H1 (cell line): ENCODE data around the gene GNG7. TPM values are rescaled to one million over a fixed set of nuclear protein-coding genes. Genes with fewer than 3 reads are reported as not detected.

Experiments used
- CTCF ChIA-PET: fragments of 300-600 bp; sonication (Branson Sonifier 250); formaldehyde crosslinking; loops from one replicate; lab custom pipeline; 2021; ENCODE audit not compliant: partially characterized antibody; lab: Charles Lee
- POLR2A ChIA-PET: fragments of 300-600 bp; sonication (Branson Sonifier 250); formaldehyde crosslinking; loops from one replicate; lab custom pipeline; 2021; ENCODE audit warnings: inconsistent platforms; ENCODE audit not compliant: partially characterized antibody; lab: Charles Lee
- DNase-seq, 2 experiments: peaks; one replicate each; pipeline versions ENCODE4 v3.0.0 to v3.0.0-alpha.2; 2010 to 2022; ENCODE audit warnings: low spot score in 2 of 2, low read depth in 1 of 2, mixed read lengths in 1 of 2
- FAIRE-seq: peaks from 2 replicates; lab custom pipeline; 2011; peaks lifted over from hg19 to GRCh38; lab: Jason Lieb, UNC
- H2AFZ ChIP-seq: 2 replicates; pipeline ENCODE4 v1.8.1; 2012; ENCODE audit warnings: low read length, inconsistent platforms
- H2AK5ac ChIP-seq: 2 replicates; pipeline ENCODE4 v1.6.1; 2013; ENCODE audit warnings: low read depth, low read length
- H2BK120ac ChIP-seq: replicated peaks from 2 replicates; pipeline ENCODE3; 2013; ENCODE audit warnings: low read depth, low read length, inconsistent platforms
- H2BK12ac ChIP-seq: 2 replicates; pipeline ENCODE4 v1.6.1; 2013; ENCODE audit warnings: low read depth, low read length
- H2BK15ac ChIP-seq: 2 replicates; pipeline ENCODE4 v1.6.1; 2013; ENCODE audit warnings: low read length
- H2BK20ac ChIP-seq: 2 replicates; pipeline ENCODE4 v1.6.1; 2013; ENCODE audit warnings: low read length
- H2BK5ac ChIP-seq: 2 replicates; pipeline ENCODE4 v1.6.1; 2013; ENCODE audit warnings: low read depth, low read length
- H3K14ac ChIP-seq: 2 replicates; pipeline ENCODE4 v1.6.1; 2013; ENCODE audit warnings: inconsistent platforms; ENCODE audit not compliant: insufficient read length
- H3K18ac ChIP-seq: 2 replicates; pipeline ENCODE4 v1.6.1; 2013; ENCODE audit warnings: low read length; ENCODE audit errors: extremely low read depth
- H3K23ac ChIP-seq: 2 replicates; pipeline ENCODE4 v1.6.1; 2013; ENCODE audit warnings: inconsistent platforms; ENCODE audit not compliant: insufficient read length
- H3K23me2 ChIP-seq: 2 replicates; pipeline ENCODE4 v1.6.1; 2013; ENCODE audit warnings: low read depth, low read length
- H3K27ac ChIP-seq: 2 replicates; pipeline ENCODE4 v1.6.1; 2011; ENCODE audit warnings: low read depth, low read length, inconsistent platforms
- H3K27me3 ChIP-seq, 4 experiments: replicated peaks in 1 of 4; 1 replicate in 1 of 4; 2 replicates in 3 of 4; pipeline versions ENCODE4 v1.6.1 to v1.8.1; 2011 to 2013; ENCODE audit warnings: low read length in 3 of 4, mild to moderate bottlenecking in 3 of 4, inconsistent platforms in 2 of 4, mixed read lengths in 2 of 4, moderate library complexity in 1 of 4; ENCODE audit not compliant: control insufficient read depth in 3 of 4, insufficient read depth in 3 of 4; ENCODE audit errors: extremely low read depth in 1 of 4
- H3K36me3 ChIP-seq, 4 experiments: 2 replicates each; pipeline versions ENCODE4 v1.6.1 to v1.8.1; 2011 to 2013; ENCODE audit warnings: mild to moderate bottlenecking in 4 of 4, low read length in 3 of 4, moderate library complexity in 2 of 4, control low read depth in 1 of 4, inconsistent platforms in 1 of 4; ENCODE audit not compliant: insufficient read depth in 4 of 4, control insufficient read depth in 2 of 4
- H3K4ac ChIP-seq: replicated peaks from 2 replicates; pipeline ENCODE3; 2013; ENCODE audit warnings: low read length, low read depth, mixed read lengths, inconsistent platforms; ENCODE audit not compliant: insufficient read length
- H3K4me1 ChIP-seq, 4 experiments: replicated peaks in 1 of 4; 1 replicate in 1 of 4; 2 replicates in 3 of 4; pipeline versions ENCODE4 v1.6.1 to v1.8.1; 2011 to 2013; ENCODE audit warnings: low read length in 3 of 4, inconsistent platforms in 2 of 4, mixed read lengths in 1 of 4; ENCODE audit not compliant: insufficient read depth in 4 of 4, control insufficient read depth in 3 of 4
- H3K4me2 ChIP-seq, 2 experiments: 2 replicates each; pipeline versions ENCODE4 v1.6.1 to v1.8.1; 2011 to 2013; ENCODE audit warnings: low read depth in 2 of 2, low read length in 2 of 2, control low read depth in 1 of 2, inconsistent platforms in 1 of 2, mild to moderate bottlenecking in 1 of 2; ENCODE audit not compliant: insufficient read depth in 1 of 2
- H3K4me3 ChIP-seq, 4 experiments: fragments of 200-600, 300-600 bp in 1 of 4; sonication (generic), shearing (Covaris generic), sonication (Bioruptor Twin) in 1 of 4; 2 replicates each; pipeline versions ENCODE4 v1.5.1 to v1.8.1; 2011 to 2016; ENCODE audit warnings: low read length in 4 of 4, low read depth in 3 of 4, control low read depth in 2 of 4, inconsistent platforms in 2 of 4, mild to moderate bottlenecking in 2 of 4, mixed read lengths in 1 of 4, moderate library complexity in 1 of 4; ENCODE audit not compliant: insufficient read depth in 2 of 4; ENCODE audit errors: extremely low read depth in 1 of 4
- H3K56ac ChIP-seq: replicated peaks from 2 replicates; pipeline ENCODE3; 2013; ENCODE audit warnings: low read depth, mild to moderate bottlenecking, mixed read lengths, low read length, inconsistent platforms; ENCODE audit not compliant: insufficient read length
- H3K79me1 ChIP-seq: 2 replicates; pipeline ENCODE4 v1.6.1; 2013; ENCODE audit warnings: low read depth, low read length, control low read depth
- H3K79me2 ChIP-seq, 2 experiments: 2 replicates each; pipeline versions ENCODE4 v1.6.1 to v1.8.1; 2012 to 2013; ENCODE audit warnings: low read length in 2 of 2, mild to moderate bottlenecking in 2 of 2, inconsistent platforms in 1 of 2; ENCODE audit not compliant: insufficient read depth in 2 of 2, control insufficient read depth in 1 of 2
- H3K9ac ChIP-seq, 4 experiments: replicated peaks in 1 of 4; 1 replicate in 1 of 4; 2 replicates in 3 of 4; pipeline versions ENCODE4 v1.6.1 to v1.8.1; 2011 to 2013; ENCODE audit warnings: low read depth in 3 of 4, low read length in 3 of 4, control low read depth in 2 of 4, mild to moderate bottlenecking in 2 of 4, moderate library complexity in 2 of 4, inconsistent platforms in 1 of 4; ENCODE audit errors: extremely low read depth in 1 of 4
- H3K9me3 ChIP-seq, 2 experiments: 2 replicates each; pipeline versions ENCODE4 v1.6.1 to v1.8.1; 2012 to 2013; ENCODE audit warnings: mild to moderate bottlenecking in 2 of 2, moderate library complexity in 2 of 2, control low read depth in 1 of 2, inconsistent platforms in 1 of 2, low read depth in 1 of 2, low read length in 1 of 2, mixed read lengths in 1 of 2; ENCODE audit not compliant: insufficient read depth in 2 of 2
- H4K20me1 ChIP-seq, 2 experiments: replicated peaks in 1 of 2; 2 replicates each; pipeline versions ENCODE3 to v1.8.1; 2011 to 2013; ENCODE audit warnings: inconsistent platforms in 2 of 2, low read length in 2 of 2, mild to moderate bottlenecking in 1 of 2; ENCODE audit not compliant: insufficient read depth in 2 of 2, control insufficient read depth in 1 of 2
- H4K5ac ChIP-seq: 2 replicates; pipeline ENCODE4 v1.6.1; 2013; ENCODE audit warnings: low read length, low read depth, mixed read lengths, inconsistent platforms; ENCODE audit not compliant: insufficient read length
- H4K8ac ChIP-seq: 2 replicates; pipeline ENCODE4 v1.8.0; 2013; ENCODE audit warnings: mild to moderate bottlenecking, moderate library complexity, low read length, inconsistent platforms; ENCODE audit not compliant: insufficient read depth; ENCODE audit errors: extremely low read depth
- H4K91ac ChIP-seq: replicated peaks from 2 replicates; pipeline ENCODE3; 2013; ENCODE audit warnings: low read length, mixed read lengths, inconsistent platforms; ENCODE audit not compliant: insufficient read length
- CBX5 ChIP-seq: fragments of 300-800, 300-1000 bp; sonication (generic); IDR thresholded peaks from 2 replicates; pipeline ENCODE4 v1.7.1; 2016; ENCODE audit warnings: antibody characterized with exemption, low read length, low read depth
- CEBPB ChIP-seq: IDR thresholded peaks from 2 replicates; pipeline ENCODE4 v1.6.1; 2012; ENCODE audit warnings: low read depth, low read length
- CREB1 ChIP-seq: IDR thresholded peaks from 2 replicates; pipeline ENCODE4 v1.6.1; 2012; ENCODE audit warnings: inconsistent platforms
- POU5F1 ChIP-seq: IDR thresholded peaks from 2 replicates; pipeline ENCODE4 v1.6.1; 2011; ENCODE audit warnings: low read depth, mild to moderate bottlenecking, low read length, moderate library complexity
- RFX5 ChIP-seq: IDR thresholded peaks from 2 replicates; pipeline ENCODE4 v1.6.1; 2011; ENCODE audit warnings: low read depth, low read length, improper control_type of control experiment, borderline replicate concordance
- SAP30 ChIP-seq: fragments of 300-600 bp; sonication (generic); IDR thresholded peaks from 2 replicates; pipeline ENCODE4 v1.7.1; 2012; ENCODE audit warnings: low read length, moderate library complexity, mild to moderate bottlenecking, inconsistent platforms; ENCODE audit not compliant: insufficient read depth, insufficient replicate concordance
- SIN3A ChIP-seq, 2 experiments: IDR thresholded peaks in 1 of 2; conservative IDR thresholded peaks in 1 of 2; 2 replicates each; pipeline ENCODE4 v1.6.1; 2011 to 2012; ENCODE audit warnings: low read length in 2 of 2, improper control_type of control experiment in 1 of 2, low read depth in 1 of 2, mild to moderate bottlenecking in 1 of 2
- SIX5 ChIP-seq: IDR thresholded peaks from 2 replicates; pipeline ENCODE4 v1.6.1; 2011; ENCODE audit warnings: mild to moderate bottlenecking, low read depth, low read length
- SP1 ChIP-seq: IDR thresholded peaks from 2 replicates; pipeline ENCODE4 v1.6.1; 2011; ENCODE audit warnings: low read depth, low read length
- SP2 ChIP-seq: IDR thresholded peaks from 2 replicates; pipeline ENCODE4 v1.6.1; 2012; ENCODE audit warnings: mild to moderate bottlenecking, low read length, inconsistent platforms
- WGBS, 2 experiments: shearing (Covaris generic) in 1 of 2; methylation state at CpG; one replicate each; pipeline versions ENCODE4 v1.1.6 to v1.1.7; 2013 to 2015; ENCODE audit warnings: low lambda C conversion rate in 2 of 2, mixed read lengths in 2 of 2, inconsistent platforms in 1 of 2, low coverage in 1 of 2, missing lambda C conversion rate in 1 of 2; ENCODE audit not compliant: insufficient replicate concordance in 2 of 2, insufficient coverage in 1 of 2, insufficient read length in 1 of 2; ENCODE audit errors: extremely low coverage in 1 of 2, missing lambda C conversion rate in 1 of 2; 5-methylcytosine and 5-hydroxymethylcytosine counted together
- polyA plus RNA-seq, 7 experiments: library from polyadenylated mRNA; depleted of rRNA in 3 of 7; stranded (reverse) in 5 of 7; unstranded in 2 of 7; fragments of >200 nt in 5 of 7; fragments of 200-250 nt in 2 of 7; gene quantifications; 1 replicate in 5 of 7; 2 replicates in 1 of 7; 4 replicates in 1 of 7; pipeline versions ENCODE4 v1.2.1 to v1.2.3, GENCODE V29; 2011 to 2013; ENCODE audit warnings: missing spikeins in 2 of 7, mixed read lengths in 2 of 7
- total RNA-seq: library from RNA; stranded (reverse); fragmentation: NEBNext Ultra II Directional; extraction: Animal tissue kit (Norgen Biotek cat#: 25700); gene quantifications from 2 replicates; pipeline ENCODE4 v1.2.1, GENCODE V29; 2021

The GNG7 gene
- total and polyA plus RNA-seq, 2 of the 8 experiments (the other 6 are each of a cell fraction or from before 2014, with no cell fraction given): 2.8 to 7.8 TPM

DNA sequence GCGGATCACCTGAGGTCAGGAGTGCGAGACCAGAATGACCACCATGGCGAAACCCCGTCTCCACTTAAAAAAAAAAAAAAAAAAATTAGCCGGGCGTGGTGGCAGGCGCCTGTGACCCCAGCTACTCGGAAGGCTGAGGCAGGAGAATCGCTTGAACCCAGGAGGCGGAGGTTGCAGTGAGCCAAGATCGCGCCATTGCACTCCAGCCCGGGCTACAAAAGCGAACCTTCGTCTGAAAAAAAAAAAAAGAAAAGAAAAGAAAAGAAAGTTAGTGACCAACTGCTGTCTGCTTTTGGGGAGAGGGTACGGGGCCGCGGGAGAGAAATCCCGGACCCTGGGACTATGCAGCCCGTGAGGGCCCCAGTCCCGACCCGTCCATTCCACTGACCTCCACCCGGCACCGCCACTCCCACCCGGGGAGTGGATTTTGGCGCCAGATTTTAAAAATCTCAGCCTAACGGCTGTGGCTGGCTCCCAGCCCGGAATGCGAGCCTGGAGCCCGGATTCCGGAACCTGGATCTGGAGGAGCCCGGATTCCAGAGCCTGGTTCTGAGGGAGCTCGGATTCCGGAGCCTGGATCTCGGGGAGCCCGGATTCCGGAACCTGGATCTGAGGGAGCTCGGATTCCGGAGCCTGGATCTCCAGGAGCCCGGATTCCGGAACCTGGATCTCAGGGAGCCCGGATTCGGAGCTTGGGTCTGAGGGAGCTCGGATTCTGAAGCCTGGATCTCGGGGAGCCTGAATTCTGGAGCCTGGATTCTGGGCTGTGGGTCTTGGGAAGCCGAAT, 239.7 kb downstream of the GNG7 start:
- no peak overlapping the region for H2BK20ac ChIP-seq
- H3K9me3 ChIP-seq: no peaks in the 10 kb centered on the region
- peak overlapping the region; percentile 54; the same call in 1 of the 2 replicates for H2AFZ ChIP-seq
- 5% methylated on average over 35 of the region's 46 CpGs; no CpG with 5 or more reads in 1 of the 2 experiments for WGBS, 2 experiments
- no peaks in the 10 kb centered on the region for H3K27me3 ChIP-seq
- no peak overlapping the region for H3K27ac ChIP-seq
- peak overlapping the region; percentile 57 to 66 for H3K4me2 ChIP-seq
- H2BK120ac ChIP-seq: no peak overlapping the region
- no peaks in the 10 kb centered on the region for H3K79me1 ChIP-seq
- no peak overlapping the region for H4K8ac ChIP-seq
- peak overlapping the region; percentile 54 for H4K91ac ChIP-seq
- no peak overlapping the region for H2AK5ac ChIP-seq
- DNase-seq (peak; percentile 91 to 93), FAIRE-seq (peak; percentile 74)
- H3K9ac ChIP-seq: no peak overlapping the region; a peak in 1 of 7 replicates
- H2BK5ac ChIP-seq: no peak overlapping the region
- H3K18ac ChIP-seq: peak overlapping the region; percentile 62; the same call in 1 of the 2 replicates
- H3K4me3 ChIP-seq: peak overlapping the region; percentile 37 to 65 (median 60)
- no peaks in the 10 kb centered on the region for H3K36me3 ChIP-seq
- no peak overlapping the region for H3K14ac ChIP-seq
- H3K23me2 ChIP-seq: peaks cover 2% of the 10 kb centered on the region; the same call in 1 of the 2 replicates
- H3K23ac ChIP-seq: no peak overlapping the region
- H3K4me1 ChIP-seq: peaks cover 0 to 4% (median 0%) of the 10 kb centered on the region in 4 experiments; a peak in 1 of 7 replicates
- no peak overlapping the region for H2BK15ac ChIP-seq
- no peak overlapping the region for H3K4ac ChIP-seq
- H2BK12ac ChIP-seq: peak overlapping the region; percentile 63; the same call in 1 of the 2 replicates
- POLR2A ChIA-PET: interaction anchor here (0.5 to 6.7 kb wide), 19 partner anchors 9 to 184 kb away, joined by 3 to 98 read pairs (median 3); partner anchors contain the start of genes GADD45B and TIMM13
- CTCF ChIA-PET: interaction anchor here (0.6 to 12.9 kb wide), 14 partner anchors 11 to 1303 kb away, joined by 3 to 133 read pairs (median 3); partner anchors contain the start of gene GADD45B
- H3K79me2 ChIP-seq: no peaks in the 10 kb centered on the region
- peaks cover 0 to 1% of the 10 kb centered on the region in 2 experiments for H4K20me1 ChIP-seq
- H3K56ac ChIP-seq: peak overlapping the region; percentile 16
- peak overlapping the region; percentile 66 for H4K5ac ChIP-seq
- TF ChIP-seq POU5F1 (peak; percentile 81), SP1 (peak; percentile 100), CBX5 (no peak), SP2 (no peak), SAP30 (no peak), SIX5 (no peak), CREB1 (peak; percentile 59), RFX5 (peak; percentile 83), CEBPB (peak; percentile 6; the same call in 1 of the 2 replicates), SIN3A (conservative IDR thresholded peaks at IDR 0.05 in 1 of 2, IDR thresholded peaks at IDR 0.05 in 1 of 2; ENCODE audit: low read depth in 1 of 2, low read length in 2 of 2) (peak; percentile 69 to 95; a peak in 3 of 4 replicates)
